IMR-90 (cell line): Measurements from ENCODE around the gene CDK17. TPM values are rescaled to one million over a fixed set of nuclear protein-coding genes. Genes with fewer than 3 reads are reported as not detected.

Experiments used
- ATAC-seq: fragments of 200-7000 bp; cut with Tn5 transposase; 2 replicates; pipeline ENCODE4 v1.9.1; 2020; ENCODE audit warnings: low read depth, mild to moderate bottlenecking, moderate library complexity
- BruUV-seq: library from RNA; stranded (reverse); fragments of 400-500 nt; replicated peaks from 2 replicates; lab custom pipeline; 2021; lab: Mats Ljungman, UMichigan
- CTCF ChIA-PET: fragments of 300-600 bp; formaldehyde crosslinking; extraction: SDS; loops from one replicate; lab custom pipeline; 2021; ENCODE audit warnings: antibody characterized with exemption; lab: Yijun Ruan, JAX
- POLR2A ChIA-PET: fragments of 300-600 bp; sonication (Branson Sonifier 250); formaldehyde crosslinking; loops from one replicate; lab custom pipeline; 2022; ENCODE audit warnings: antibody characterized with exemption; ENCODE audit not compliant: unreplicated experiment; lab: Charles Lee
- DNase-seq: peaks from one replicate; pipeline ENCODE4 v3.0.0; 2013
- H2AFZ ChIP-seq: replicated peaks from 2 replicates; pipeline ENCODE3; 2013; ENCODE audit warnings: low read length, mild to moderate bottlenecking; ENCODE audit not compliant: poor library complexity
- H2AK5ac ChIP-seq: 2 replicates; pipeline ENCODE4 v1.6.1; 2013; ENCODE audit warnings: low read depth, low read length, inconsistent platforms
- H2AK9ac ChIP-seq: replicated peaks from 2 replicates; pipeline ENCODE3; 2013; ENCODE audit warnings: mild to moderate bottlenecking, low read depth, low read length, moderate library complexity; ENCODE audit not compliant: poor library complexity
- H2BK120ac ChIP-seq: 2 replicates; pipeline ENCODE4 v1.6.1; 2013; ENCODE audit warnings: low read depth, low read length, inconsistent platforms
- H2BK15ac ChIP-seq: 3 replicates; pipeline ENCODE4 v1.6.1; 2013; ENCODE audit warnings: low read depth, low read length, inconsistent platforms
- H2BK20ac ChIP-seq: 2 replicates; pipeline ENCODE4 v1.6.1; 2013; ENCODE audit warnings: low read depth, mild to moderate bottlenecking, inconsistent platforms, low read length, moderate library complexity
- H2BK5ac ChIP-seq: 2 replicates; pipeline ENCODE4 v1.6.1; 2013; ENCODE audit warnings: mild to moderate bottlenecking, low read depth, low read length, inconsistent platforms; ENCODE audit not compliant: poor library complexity, severe bottlenecking
- H3K14ac ChIP-seq: replicated peaks from 2 replicates; pipeline ENCODE4 v1.6.1; 2013; ENCODE audit warnings: low read depth, low read length, inconsistent platforms
- H3K18ac ChIP-seq: 2 replicates; pipeline ENCODE4 v1.6.1; 2013; ENCODE audit warnings: low read depth, low read length, control low read depth
- H3K23ac ChIP-seq: 2 replicates; pipeline ENCODE4 v1.6.1; 2013; ENCODE audit warnings: low read depth, low read length, inconsistent platforms
- H3K27ac ChIP-seq: 2 replicates; pipeline ENCODE4 v1.5.1; 2013; ENCODE audit warnings: mild to moderate bottlenecking, control low read depth, low read length; ENCODE audit not compliant: insufficient read depth
- H3K27me3 ChIP-seq: 2 replicates; pipeline ENCODE4 v1.6.1; 2013; ENCODE audit warnings: low read length; ENCODE audit not compliant: control insufficient read depth, insufficient read depth
- H3K36me3 ChIP-seq: 2 replicates; pipeline ENCODE4 v1.6.1; 2013; ENCODE audit warnings: low read length, mixed read lengths; ENCODE audit not compliant: control insufficient read depth, insufficient read depth
- H3K4ac ChIP-seq: 2 replicates; pipeline ENCODE4 v1.6.1; 2013; ENCODE audit warnings: low read depth, low read length, inconsistent platforms
- H3K4me1 ChIP-seq: 2 replicates; pipeline ENCODE4 v1.6.1; 2013; ENCODE audit warnings: low read length, mixed read lengths; ENCODE audit not compliant: control insufficient read depth, insufficient read depth
- H3K4me2 ChIP-seq: 2 replicates; pipeline ENCODE4 v1.6.1; 2013; ENCODE audit warnings: low read depth, mild to moderate bottlenecking, control low read depth, low read length, moderate library complexity
- H3K4me3 ChIP-seq: 2 replicates; pipeline ENCODE4 v1.5.1; 2013; ENCODE audit warnings: low read depth, mild to moderate bottlenecking, control low read depth, low read length, moderate library complexity; ENCODE audit not compliant: insufficient read depth
- H3K56ac ChIP-seq: 2 replicates; pipeline ENCODE4 v1.6.1; 2013; ENCODE audit warnings: low read length, inconsistent platforms; ENCODE audit not compliant: insufficient read depth; ENCODE audit errors: extremely low read depth
- H3K79me1 ChIP-seq, 2 experiments: 2 replicates each; pipeline ENCODE4 v1.6.1; 2013; ENCODE audit warnings: low read length in 2 of 2, inconsistent platforms in 1 of 2, low read depth in 1 of 2
- H3K9ac ChIP-seq: 2 replicates; pipeline ENCODE4 v1.6.1; 2013; ENCODE audit warnings: low read depth, low read length, control low read depth
- H3K9me1 ChIP-seq: 2 replicates; pipeline ENCODE4 v1.6.1; 2013; ENCODE audit warnings: low read length, inconsistent platforms; ENCODE audit not compliant: insufficient read depth
- H3K9me3 ChIP-seq: 2 replicates; pipeline ENCODE4 v1.6.1; 2013; ENCODE audit warnings: low read length; ENCODE audit not compliant: control insufficient read depth, insufficient read depth
- H4K20me1 ChIP-seq: 2 replicates; pipeline ENCODE4 v1.6.1; 2013; ENCODE audit warnings: low read length, inconsistent platforms; ENCODE audit not compliant: insufficient read depth
- H4K5ac ChIP-seq: 2 replicates; pipeline ENCODE4 v1.6.1; 2013; ENCODE audit warnings: mild to moderate bottlenecking, low read depth, low read length, control low read depth
- H4K8ac ChIP-seq, 2 experiments: 2 replicates each; pipeline ENCODE4 v1.6.1; 2013; ENCODE audit warnings: low read depth in 2 of 2, low read length in 2 of 2, control low read depth in 1 of 2, inconsistent platforms in 1 of 2
- H4K91ac ChIP-seq: 2 replicates; pipeline ENCODE4 v1.6.1; 2013; ENCODE audit warnings: low read depth, low read length, inconsistent platforms; ENCODE audit not compliant: insufficient read depth
- CTCF ChIP-seq: conservative IDR thresholded peaks from 2 replicates; pipeline ENCODE4 v1.5.1; 2012; ENCODE audit warnings: mild to moderate bottlenecking, low read depth, low read length, improper control_type of control experiment
- ELK1 ChIP-seq: fragments of 150-350 bp; IDR thresholded peaks from 2 replicates; pipeline ENCODE4 v1.6.1; 2016; ENCODE audit warnings: low read depth, mild to moderate bottlenecking, low read length, moderate library complexity, borderline replicate concordance
- FOS ChIP-seq: fragments of 150-350 bp; IDR thresholded peaks from 2 replicates; pipeline ENCODE4 v1.6.1; 2016; ENCODE audit warnings: low read depth, low read length
- MAFK ChIP-seq: IDR thresholded peaks from 2 replicates; pipeline ENCODE4 v1.6.1; 2012; ENCODE audit warnings: low read depth, low read length, improper control_type of control experiment
- NFE2L2 ChIP-seq: fragments of 150-350 bp; IDR thresholded peaks from 2 replicates; pipeline ENCODE4 v1.6.1; 2016; ENCODE audit warnings: low read depth, mild to moderate bottlenecking, low read length
- POLR2A ChIP-seq: IDR thresholded peaks from 2 replicates; pipeline ENCODE4 v1.6.1; 2012; ENCODE audit warnings: mild to moderate bottlenecking, low read depth, low read length
- RAD21 ChIP-seq: IDR thresholded peaks from 2 replicates; pipeline ENCODE4 v1.6.1; 2012; ENCODE audit warnings: low read length, improper control_type of control experiment
- WGBS, 2 experiments: methylation state at CpG; one replicate each; pipeline versions ENCODE4 v1.1.5 to v1.1.7; 2013; ENCODE audit warnings: missing lambda C conversion rate in 2 of 2; ENCODE audit not compliant: insufficient read length in 1 of 2; ENCODE audit errors: extremely low coverage in 2 of 2; 5-methylcytosine and 5-hydroxymethylcytosine counted together
- dilution Hi-C: fragments of 300-500 bp; cut with HindIII; formaldehyde crosslinking; loops from one replicate; pipeline ENCODE4 v1.14.3; 2018; ENCODE audit warnings: low sequenced_read_pairs; ENCODE audit not compliant: unreplicated experiment
- in situ Hi-C: fragments of 300-500 bp; cut with MboI; formaldehyde crosslinking; loops from 3 replicates; pipeline ENCODE4 v1.14.3; 2019; ENCODE audit warnings: low sequenced_read_pairs, inconsistent platforms, mixed read lengths
- intact Hi-C: fragments of 100-400 bp; cut with micrococcal nuclease; formaldehyde crosslinking; loops from 2 replicates; pipeline ENCODE4 v1.10.0; 2022
- polyA plus RNA-seq, 3 experiments: library from polyadenylated mRNA; depleted of rRNA; stranded (reverse); fragments of >200 nt; gene quantifications; 2 replicates each; pipeline ENCODE4 v1.2.3, GENCODE V29; 2012; ENCODE audit warnings: low replicate concordance in 1 of 3
- total RNA-seq: library from RNA; depleted of rRNA; stranded (reverse); fragments of >200 nt; gene quantifications from 2 replicates; pipeline ENCODE4 v1.2.3, GENCODE V29; 2012

The CDK17 gene
- total and polyA plus RNA-seq, 2 of the 4 experiments (the other 2 are of a cell fraction): 14.5 to 50.2 TPM

- Histone ChIP-seq H3K14ac (no peak overlapping the region), H4K20me1 (no peaks in the 10 kb centered on the region), H3K9me1 (no peaks in the 10 kb centered on the region), H2BK120ac (no peak overlapping the region), H3K4me3 (no peak overlapping the region), H2AK9ac (no peak overlapping the region), H2BK20ac (no peak overlapping the region), H3K18ac (no peak overlapping the region), H2BK15ac (no peak overlapping the region), H4K5ac (no peak overlapping the region), H3K9me3 (no peaks in the 10 kb centered on the region), H3K56ac (no peak overlapping the region), H4K91ac (no peak overlapping the region), H2BK5ac (no peak overlapping the region), H3K4me2 (no peak overlapping the region), H3K27me3 (no peaks in the 10 kb centered on the region), H3K79me1 (peaks cover 5 to 8% of the 10 kb centered on the region in 2 experiments; a peak in 2 of 4 replicates), H2AK5ac (no peak overlapping the region), H3K36me3 (peaks cover 38% of the 10 kb centered on the region), H3K23ac (no peak overlapping the region), H3K27ac (no peak overlapping the region; the same call in 1 of the 2 replicates), H3K4ac (no peak overlapping the region), H4K8ac (no peak overlapping the region), H2AFZ (no peak overlapping the region), H3K4me1 (0 out of 2 replicates have a peak, but pooled peaks cover 2% of the 10 kb centered on the region), H3K9ac (no peak overlapping the region)
- CTCF ChIA-PET: no interaction called here
- no peak for ATAC-seq
- in situ Hi-C loops: no loop called here
- WGBS, 2 experiments: no CpG with 5 or more reads among the region's 3 CpGs
- TF ChIP-seq ELK1: no peak
- TF ChIP-seq CTCF: no peak
- TF ChIP-seq FOS: no peak
- TF ChIP-seq NFE2L2: no peak
- no peak for TF ChIP-seq MAFK
- no peak for TF ChIP-seq POLR2A
- TF ChIP-seq RAD21: no peak
- dilution Hi-C loops: no loop called here
- DNase-seq: peak; percentile 53
- intact Hi-C loops: loop anchor here (10.0 kb wide), 1 partner anchor 200 kb away; no protein-coding TSS in a partner anchor
- BruUV-seq: no TSS peak
- POLR2A ChIA-PET: no interaction called here
Measured at GRCh38 chr12:96294831-96295230, 105.4 kb downstream of the CDK17 start.
